ENCODE data around the gene OSBPL9. TPM values are rescaled to one million over a fixed set of nuclear protein-coding genes. Genes with fewer than 3 reads are reported as not detected.

OSBPL9 gene
- total RNA-seq, 2 donors from 2014 or later, result 94.1 to 114 TPM

DNA sequence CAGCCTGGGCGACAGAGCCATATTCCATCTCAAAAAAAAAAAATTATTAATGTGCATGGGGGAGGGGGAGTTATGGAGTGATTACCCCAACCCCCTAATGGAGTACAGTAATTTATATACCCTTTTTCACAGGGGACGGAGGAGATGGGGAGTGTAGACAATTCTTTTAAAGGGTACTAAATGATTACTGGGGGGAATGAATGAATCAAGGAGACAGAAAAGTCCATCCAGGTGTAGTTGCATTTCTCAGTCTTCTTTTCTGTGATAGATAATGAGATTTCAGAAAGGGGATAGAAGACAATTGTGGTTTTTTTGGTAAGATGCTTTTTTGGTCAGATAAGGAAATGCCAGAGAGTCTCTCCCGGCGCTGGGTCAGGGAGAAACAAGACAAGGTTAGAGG, 13.0 kb downstream of the OSBPL9 start:
- TF ChIP-seq, protein P1, sequence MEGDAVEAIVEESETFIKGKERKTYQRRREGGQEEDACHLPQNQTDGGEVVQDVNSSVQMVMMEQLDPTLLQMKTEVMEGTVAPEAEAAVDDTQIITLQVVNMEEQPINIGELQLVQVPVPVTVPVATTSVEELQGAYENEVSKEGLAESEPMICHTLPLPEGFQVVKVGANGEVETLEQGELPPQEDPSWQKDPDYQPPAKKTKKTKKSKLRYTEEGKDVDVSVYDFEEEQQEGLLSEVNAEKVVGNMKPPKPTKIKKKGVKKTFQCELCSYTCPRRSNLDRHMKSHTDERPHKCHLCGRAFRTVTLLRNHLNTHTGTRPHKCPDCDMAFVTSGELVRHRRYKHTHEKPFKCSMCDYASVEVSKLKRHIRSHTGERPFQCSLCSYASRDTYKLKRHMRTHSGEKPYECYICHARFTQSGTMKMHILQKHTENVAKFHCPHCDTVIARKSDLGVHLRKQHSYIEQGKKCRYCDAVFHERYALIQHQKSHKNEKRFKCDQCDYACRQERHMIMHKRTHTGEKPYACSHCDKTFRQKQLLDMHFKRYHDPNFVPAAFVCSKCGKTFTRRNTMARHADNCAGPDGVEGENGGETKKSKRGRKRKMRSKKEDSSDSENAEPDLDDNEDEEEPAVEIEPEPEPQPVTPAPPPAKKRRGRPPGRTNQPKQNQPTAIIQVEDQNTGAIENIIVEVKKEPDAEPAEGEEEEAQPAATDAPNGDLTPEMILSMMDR (IDR thresholded peaks at IDR 0.05), result no peak
- Histone ChIP-seq H3K36me3 (no peaks in the 10 kb centered on the region), H3K4me1 (ENCODE audit: control insufficient read depth in 1 of 2, low read depth in 2 of 2) (peaks cover 15 to 56% of the 10 kb centered on the region in 2 donors), H3K4me3 (no peak overlapping the region), H3K9me3 (no peaks in the 10 kb centered on the region), H3K27ac (no peak overlapping the region), H3K27me3 (replicated peaks; ENCODE audit: insufficient read depth) (no peaks in the 10 kb centered on the region)
- no peak for DNase-seq (ENCODE audit: low spot score)
- ATAC-seq (ENCODE audit: insufficient number of reproducible peaks, low FRiP score, low read depth), result no peak

DNA sequence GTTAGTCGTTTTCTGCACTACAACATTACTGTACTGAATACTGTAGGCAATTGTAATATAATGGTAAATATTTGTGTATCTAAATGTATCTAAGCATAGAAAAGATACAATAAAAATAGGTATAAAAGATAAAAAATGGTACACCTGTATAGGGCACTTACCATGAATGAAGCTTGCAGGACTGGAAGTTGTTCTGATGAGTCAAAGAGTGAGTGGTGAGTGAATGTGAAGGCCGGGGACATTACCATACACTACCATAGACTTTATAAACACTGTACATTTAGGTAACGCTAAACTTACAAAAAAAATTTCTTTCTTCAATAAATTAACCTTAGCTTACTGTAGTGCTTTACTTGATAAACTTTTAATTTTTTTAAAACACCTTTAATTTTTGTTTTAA, 13.5 kb downstream of the OSBPL9 start:
- ATAC-seq (ENCODE audit: insufficient number of reproducible peaks, low FRiP score, low read depth), result no peak
- TF ChIP-seq, protein P1 (IDR thresholded peaks at IDR 0.05), result no peak
- H3K4me1 ChIP-seq (ENCODE audit: control insufficient read depth in 1 of 2, low read depth in 2 of 2), result peaks cover 18 to 60% of the 10 kb centered on the region in 2 donors

DNA sequence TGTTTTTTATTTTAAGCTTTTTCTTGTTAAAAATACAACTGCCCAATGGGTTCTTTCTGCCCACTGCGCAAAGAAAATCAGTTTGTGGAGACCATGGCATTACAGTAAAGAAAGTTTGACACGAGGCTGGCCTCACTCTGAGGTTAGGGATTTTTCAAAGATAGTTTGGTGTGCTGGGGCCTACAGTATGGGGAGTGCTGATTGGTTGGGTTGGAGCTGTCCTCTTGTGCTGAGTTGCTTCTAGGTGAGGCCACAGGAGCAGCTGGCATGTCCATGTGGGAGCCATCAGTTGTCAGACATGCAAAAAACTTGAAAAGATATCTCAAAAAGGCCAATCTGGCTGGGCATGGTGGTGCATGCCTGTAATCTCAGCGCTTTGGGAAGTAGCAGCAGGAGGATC, 14.0 kb downstream of the OSBPL9 start:
- Histone ChIP-seq H3K36me3 (no peaks in the 10 kb centered on the region), H3K27ac (no peak overlapping the region), H3K9me3 (no peaks in the 10 kb centered on the region), H3K4me1 (ENCODE audit: control insufficient read depth in 1 of 2, low read depth in 2 of 2) (peaks cover 19 to 60% of the 10 kb centered on the region in 2 donors), H3K4me3 (no peak overlapping the region), H3K27me3 (replicated peaks; ENCODE audit: insufficient read depth) (no peaks in the 10 kb centered on the region)
- ATAC-seq (ENCODE audit: insufficient number of reproducible peaks, low FRiP score, low read depth) (no peak), DNase-seq (ENCODE audit: low spot score) (no peak)
- TF ChIP-seq, protein P1 (IDR thresholded peaks at IDR 0.05), result no peak

More for the DNA sequence above, 13.5 kb downstream of the OSBPL9 start:
- DNase-seq (ENCODE audit: low spot score), result no peak
- Histone ChIP-seq H3K4me3 (no peak overlapping the region), H3K9me3 (no peaks in the 10 kb centered on the region), H3K27ac (no peak overlapping the region), H3K36me3 (no peaks in the 10 kb centered on the region), H3K27me3 (replicated peaks; ENCODE audit: insufficient read depth) (no peaks in the 10 kb centered on the region)

DNA sequence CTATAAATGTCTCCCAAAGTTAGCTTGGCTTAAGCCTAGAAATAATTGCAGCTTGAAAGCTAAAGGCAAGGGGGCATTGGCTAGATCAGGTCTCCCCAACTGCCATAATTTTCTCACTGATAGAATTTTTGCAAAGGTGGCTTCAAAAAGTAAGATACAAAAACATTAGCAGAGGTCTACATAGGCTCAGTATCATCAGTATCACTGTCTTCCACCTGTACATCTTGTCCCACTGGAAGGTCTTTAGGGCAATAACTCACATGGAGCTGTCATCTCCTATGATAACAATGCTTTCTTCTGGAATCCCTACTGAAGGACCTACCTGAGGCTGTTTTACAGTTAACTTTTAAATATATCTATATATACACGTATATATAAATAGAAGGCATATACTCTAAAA, 14.9 kb downstream of the OSBPL9 start:
- no peaks in the 10 kb centered on the region for H3K9me3 ChIP-seq
- no peaks in the 10 kb centered on the region for H3K36me3 ChIP-seq
- no peak for DNase-seq (ENCODE audit: low spot score)
- TF ChIP-seq, protein P1 (IDR thresholded peaks at IDR 0.05), result no peak
- peaks cover 22 to 62% of the 10 kb centered on the region in 2 donors for H3K4me1 ChIP-seq (ENCODE audit: control insufficient read depth in 1 of 2, low read depth in 2 of 2)
- no peak overlapping the region for H3K4me3 ChIP-seq
- no peaks in the 10 kb centered on the region for H3K27me3 ChIP-seq (replicated peaks; ENCODE audit: insufficient read depth)
- no peak for ATAC-seq (ENCODE audit: insufficient number of reproducible peaks, low FRiP score, low read depth)
- H3K27ac ChIP-seq, result no peak overlapping the region

DNA sequence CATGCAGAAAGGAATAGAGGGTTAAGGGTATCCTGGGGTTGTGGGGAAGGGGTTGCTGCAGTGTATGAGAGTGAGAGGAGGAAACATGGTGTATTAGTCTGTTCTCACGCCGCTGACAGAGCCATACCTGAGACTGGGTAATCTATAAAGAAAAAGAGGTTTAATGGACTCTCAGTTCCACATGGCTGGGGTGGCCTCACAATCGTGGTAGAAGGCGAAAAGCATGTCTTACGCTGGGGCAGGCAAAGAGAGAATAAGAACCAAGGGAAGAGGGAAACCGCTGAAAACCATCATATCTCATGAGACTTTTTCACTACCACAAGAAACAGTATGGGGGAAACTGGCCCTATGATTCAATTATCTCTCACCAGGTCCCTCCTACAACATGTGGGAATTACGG, 17.7 kb downstream of the OSBPL9 start:
- no peaks in the 10 kb centered on the region for H3K9me3 ChIP-seq
- TF ChIP-seq, protein P1 (IDR thresholded peaks at IDR 0.05), result no peak
- ATAC-seq (ENCODE audit: insufficient number of reproducible peaks, low FRiP score, low read depth) (no peak), DNase-seq (ENCODE audit: low spot score) (no peak)
- H3K4me3 ChIP-seq, result no peak overlapping the region
- peak overlapping the region in 1 of 2 donors; percentile 50 for H3K27ac ChIP-seq
- no peaks in the 10 kb centered on the region for H3K36me3 ChIP-seq
- no peaks in the 10 kb centered on the region for H3K27me3 ChIP-seq (replicated peaks; ENCODE audit: insufficient read depth)
- H3K4me1 ChIP-seq (ENCODE audit: control insufficient read depth in 1 of 2, low read depth in 2 of 2), result peaks cover 29 to 64% of the 10 kb centered on the region in 2 donors
